ENCODE measurements around the gene TMEM108.

Gene TMEM108

DNA sequence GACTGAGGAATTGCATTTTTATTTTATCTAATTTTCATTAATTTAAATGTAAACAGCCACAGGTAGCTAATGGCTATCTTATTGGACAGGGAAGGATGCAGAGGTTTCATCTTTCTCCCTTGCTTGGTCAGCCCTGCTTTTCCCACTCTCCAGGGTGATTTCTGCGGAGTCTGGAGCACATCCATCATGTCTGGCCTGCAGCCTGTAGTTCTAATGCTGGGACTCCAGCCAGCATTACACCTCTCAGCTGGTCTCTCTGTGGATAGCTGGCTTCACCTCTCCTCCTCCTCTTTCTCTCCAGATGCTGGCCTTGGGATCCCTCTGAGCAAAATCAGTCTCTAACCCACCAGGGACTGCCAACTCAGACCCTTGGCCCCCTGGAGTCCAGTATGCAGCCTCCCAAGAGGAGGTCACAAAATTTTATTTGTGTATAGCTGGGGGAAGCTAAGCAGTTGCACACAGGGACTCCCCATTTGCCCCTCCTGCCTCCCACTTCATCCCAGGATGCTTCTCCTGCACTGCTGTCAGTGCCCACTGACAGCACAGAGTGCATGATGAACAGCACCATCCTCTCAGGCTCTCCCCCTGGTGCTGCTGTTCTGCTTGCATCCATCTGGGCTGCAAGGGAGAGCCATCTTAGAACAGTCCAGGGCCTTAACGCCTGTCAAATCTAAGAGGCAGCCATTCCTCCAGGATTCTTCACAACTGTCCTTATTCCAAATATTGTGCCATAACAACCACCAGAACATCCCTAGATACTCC is 363.4 kb downstream of the TMEM108 start:
- Mint-ChIP-seq H3K27me3 (no peaks in the 10 kb centered on the region), H3K4me1 (ENCODE audit: low read depth) (no peaks in the 10 kb centered on the region), H3K9me3 (ENCODE audit: low read depth) (no peaks in the 10 kb centered on the region), H3K36me3 (no peaks in the 10 kb centered on the region), H3K4me3 (no peak overlapping the region), H3K27ac (no peak overlapping the region)

DNA sequence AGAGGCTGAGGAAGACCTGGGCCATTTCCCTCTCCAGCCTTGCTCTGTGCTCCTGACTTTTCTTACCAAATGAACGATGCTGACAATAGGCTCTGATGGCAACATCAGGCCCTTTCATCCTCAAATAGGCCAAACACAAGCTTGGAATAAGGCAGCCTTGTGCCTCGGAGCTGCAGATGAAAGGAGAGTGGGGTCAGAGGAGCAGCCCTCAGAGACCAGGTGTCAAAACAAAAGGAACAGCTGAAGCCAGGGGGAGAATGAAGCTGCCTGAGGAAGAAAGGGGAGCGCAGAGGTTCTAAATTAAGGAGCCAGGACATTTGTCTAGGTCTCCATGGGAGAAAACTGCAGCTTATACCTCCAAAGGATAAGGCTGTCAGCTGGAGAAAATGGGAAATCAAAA is 366.7 kb downstream of the TMEM108 start:
- H3K36me3 Mint-ChIP-seq, result no peaks in the 10 kb centered on the region
- H3K27ac Mint-ChIP-seq, result no peak overlapping the region
- no peak overlapping the region for H3K4me3 Mint-ChIP-seq
- H3K4me1 Mint-ChIP-seq (ENCODE audit: low read depth), result no peaks in the 10 kb centered on the region
- no peaks in the 10 kb centered on the region for H3K27me3 Mint-ChIP-seq
- no peaks in the 10 kb centered on the region for H3K9me3 Mint-ChIP-seq (ENCODE audit: low read depth)

DNA sequence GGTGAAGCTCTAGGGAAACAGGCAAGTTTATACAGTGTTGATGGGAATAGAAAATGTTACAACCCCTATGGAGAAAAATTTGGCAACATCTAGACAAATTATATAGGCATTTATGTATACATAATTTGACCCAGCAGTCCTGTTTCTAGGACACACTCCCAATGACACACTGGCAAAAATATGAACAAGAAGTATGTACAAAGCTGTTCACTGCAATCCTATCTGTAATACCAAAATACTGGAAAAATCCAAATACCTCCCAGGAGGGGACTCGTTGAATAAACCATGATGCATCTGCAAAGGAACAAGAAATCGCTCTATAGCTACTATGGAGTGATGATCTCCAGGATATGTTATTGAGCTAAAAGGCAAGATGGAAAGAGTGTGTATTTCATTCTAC is 370.2 kb downstream of the TMEM108 start:
- Mint-ChIP-seq H3K27ac (no peak overlapping the region), H3K27me3 (no peaks in the 10 kb centered on the region), H3K36me3 (peaks cover 2% of the 10 kb centered on the region), H3K9me3 (ENCODE audit: low read depth) (no peaks in the 10 kb centered on the region), H3K4me3 (no peak overlapping the region), H3K4me1 (ENCODE audit: low read depth) (peaks cover 3% of the 10 kb centered on the region)

DNA sequence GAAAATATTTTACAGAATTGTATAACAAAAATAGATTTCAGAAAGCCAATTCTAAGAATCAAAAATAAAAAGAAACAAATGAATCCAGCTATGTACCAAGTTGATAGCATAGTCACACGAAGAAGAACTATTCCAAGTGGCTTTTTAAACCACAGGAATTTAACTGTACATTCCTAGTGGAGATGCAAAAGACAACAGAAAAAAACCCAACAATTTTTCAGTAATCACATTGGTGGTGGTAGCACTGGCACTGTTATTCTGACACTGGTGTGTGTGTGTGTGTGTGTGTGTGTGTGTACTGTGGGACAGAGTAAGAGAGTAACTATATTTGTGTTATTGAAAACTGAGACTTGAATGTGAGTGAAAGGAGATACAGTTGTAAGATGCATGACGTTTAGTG is 370.8 kb downstream of the TMEM108 start:
- peaks cover 3% of the 10 kb centered on the region for H3K4me1 Mint-ChIP-seq (ENCODE audit: low read depth)
- H3K36me3 Mint-ChIP-seq, result peaks cover 2% of the 10 kb centered on the region
- no peak overlapping the region for H3K4me3 Mint-ChIP-seq
- H3K27me3 Mint-ChIP-seq, result no peaks in the 10 kb centered on the region
- no peaks in the 10 kb centered on the region for H3K9me3 Mint-ChIP-seq (ENCODE audit: low read depth)
- no peak overlapping the region for H3K27ac Mint-ChIP-seq

DNA sequence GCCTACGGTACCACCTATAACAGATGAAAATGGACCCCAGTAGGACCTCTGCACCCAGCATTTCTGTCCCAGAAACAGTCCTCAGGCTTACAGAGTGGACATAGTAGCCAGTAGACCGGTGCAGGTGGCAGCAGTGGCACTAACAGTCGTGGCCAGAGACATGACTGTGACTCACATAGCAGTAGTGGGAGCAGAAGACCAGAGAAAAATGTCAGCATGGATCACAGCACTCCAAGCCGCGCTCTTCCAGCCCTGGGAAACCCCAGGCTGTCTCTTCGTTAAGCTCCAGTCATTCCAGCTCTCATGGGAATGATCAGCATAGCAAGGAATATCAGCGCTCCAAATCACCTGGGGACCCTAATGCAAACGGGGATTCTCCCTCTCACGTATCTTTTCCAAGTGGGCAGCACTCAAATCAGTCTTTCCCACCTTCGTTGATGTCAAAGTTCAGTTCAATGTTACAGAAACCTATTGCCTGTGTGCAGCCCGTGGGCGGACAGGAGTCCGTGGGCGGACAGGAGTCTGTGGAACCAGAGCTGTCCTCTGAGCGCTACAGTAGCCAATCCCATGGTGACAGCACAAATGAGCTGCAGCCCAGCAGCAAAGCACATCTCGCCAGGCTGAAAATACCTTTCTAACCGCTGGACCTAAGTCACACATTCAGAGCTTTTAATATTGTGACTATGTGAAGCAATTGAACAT is 372.2 kb downstream of the TMEM108 start:
- Mint-ChIP-seq H3K36me3 (peaks cover 2% of the 10 kb centered on the region), H3K4me1 (ENCODE audit: low read depth) (peaks cover 3% of the 10 kb centered on the region), H3K4me3 (no peak overlapping the region), H3K27me3 (no peaks in the 10 kb centered on the region), H3K9me3 (ENCODE audit: low read depth) (no peaks in the 10 kb centered on the region), H3K27ac (no peak overlapping the region)

DNA sequence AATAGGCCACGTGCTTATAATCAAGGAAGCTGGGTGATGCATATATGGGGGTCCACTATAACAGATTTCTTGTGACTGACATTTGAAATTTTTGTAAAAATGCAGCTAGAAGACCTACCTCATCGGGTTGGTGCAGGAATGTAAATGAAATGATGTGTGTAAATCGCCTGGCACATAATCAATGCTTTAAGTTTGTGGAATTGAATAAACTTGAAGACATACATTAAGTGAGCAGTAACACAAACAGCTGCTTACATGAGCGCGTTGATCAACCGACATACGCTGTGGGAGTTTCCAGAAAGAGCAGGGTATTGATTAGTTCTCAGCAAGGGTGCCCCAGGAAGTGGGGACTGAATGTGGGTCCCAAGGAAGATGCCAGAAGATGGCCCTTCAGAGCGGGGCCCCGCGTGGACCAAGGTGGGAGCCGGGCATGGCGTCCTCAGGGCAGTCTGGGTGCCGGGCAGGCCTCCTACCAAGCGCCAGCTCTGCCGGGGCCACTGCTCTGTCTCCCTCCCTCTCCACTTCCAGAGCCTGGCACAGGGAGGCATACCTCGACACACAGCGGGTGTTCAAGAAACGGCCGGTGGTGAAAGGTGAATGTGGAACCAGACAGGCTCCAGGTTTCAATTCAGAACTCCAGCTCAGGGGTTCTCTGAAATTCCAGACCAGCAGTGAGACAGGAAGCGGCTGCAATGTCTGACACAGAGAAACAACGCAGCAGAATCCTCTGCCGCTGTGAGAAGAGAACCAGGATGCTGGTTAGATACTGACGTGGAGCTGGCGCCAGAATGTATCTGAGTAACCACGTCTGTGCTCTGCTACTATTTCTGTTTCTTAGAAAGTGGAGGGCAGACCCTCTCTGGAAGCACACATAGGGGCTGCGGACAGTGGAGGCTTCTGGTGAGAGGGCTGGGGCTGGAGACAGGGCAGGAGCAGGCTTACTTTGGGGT is 374.3 kb downstream of the TMEM108 start:
- Mint-ChIP-seq H3K4me3 (no peak overlapping the region), H3K4me1 (ENCODE audit: low read depth) (peaks cover 3% of the 10 kb centered on the region), H3K9me3 (ENCODE audit: low read depth) (no peaks in the 10 kb centered on the region), H3K27me3 (no peaks in the 10 kb centered on the region), H3K27ac (no peak overlapping the region), H3K36me3 (peaks cover 2% of the 10 kb centered on the region)

DNA sequence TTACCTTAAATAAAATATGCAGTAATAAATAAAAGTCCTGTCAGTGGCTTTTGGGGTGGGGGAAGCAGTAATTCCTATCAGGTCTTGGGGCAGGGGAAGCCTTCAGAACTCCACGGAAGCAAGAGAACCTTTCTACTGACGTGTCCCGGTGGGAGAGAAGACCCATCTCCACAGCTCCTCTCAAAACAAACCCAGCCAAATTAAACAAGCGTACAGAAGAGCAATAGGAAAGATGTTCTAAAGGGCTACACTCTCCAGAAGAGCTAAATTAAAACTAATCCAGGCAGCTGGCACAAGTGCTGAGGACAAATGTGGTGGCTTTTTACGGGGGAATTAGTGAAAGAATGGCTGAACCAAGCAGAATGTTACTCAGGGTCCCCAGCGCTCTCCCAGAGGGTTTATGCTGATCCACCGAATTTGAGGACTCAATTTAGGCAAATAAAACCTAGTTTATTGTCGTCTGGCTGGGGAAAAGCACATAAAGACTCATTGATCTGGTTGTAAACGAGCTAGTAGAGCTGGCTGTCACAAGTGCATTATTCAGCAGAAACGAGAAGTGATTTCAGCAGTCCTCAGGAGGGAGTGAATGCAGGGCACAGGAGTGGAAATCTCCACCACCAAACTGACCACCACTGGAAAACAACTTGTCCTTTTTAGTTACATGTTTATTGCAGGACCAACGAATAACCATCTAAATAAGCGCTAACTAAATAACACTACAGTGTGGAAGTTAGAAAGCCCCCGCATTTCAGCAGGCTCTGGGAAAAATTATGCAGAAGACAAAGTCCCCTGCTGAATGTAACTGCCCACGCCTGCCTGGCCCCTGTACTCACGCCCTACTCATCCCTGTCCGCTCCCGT is 375.2 kb downstream of the TMEM108 start:
- H3K4me3 Mint-ChIP-seq, result no peak overlapping the region

DNA sequence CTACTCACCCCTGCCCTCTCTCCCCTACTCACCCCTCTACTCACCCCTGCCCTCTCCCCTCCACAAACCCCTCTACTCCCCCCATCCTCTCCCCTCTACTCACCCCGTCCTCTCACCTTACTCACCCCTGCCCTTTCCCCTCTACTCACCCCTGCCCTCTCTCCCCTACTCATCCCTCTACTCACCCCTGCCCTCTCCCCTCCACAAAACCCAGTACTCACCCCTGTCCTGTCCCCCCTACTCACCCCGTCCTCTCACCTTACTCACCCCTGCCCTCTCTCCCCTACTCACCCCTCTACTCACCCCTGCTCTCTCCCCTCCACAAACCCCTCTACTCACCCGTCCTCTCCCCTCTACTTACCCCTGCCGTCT is 375.8 kb downstream of the TMEM108 start:
- Mint-ChIP-seq H3K27ac (no peak overlapping the region), H3K27me3 (no peaks in the 10 kb centered on the region), H3K4me1 (ENCODE audit: low read depth) (peaks cover 3% of the 10 kb centered on the region)

More for the DNA sequence above, 375.2 kb downstream of the TMEM108 start:
- Mint-ChIP-seq H3K27me3 (no peaks in the 10 kb centered on the region), H3K9me3 (ENCODE audit: low read depth) (no peaks in the 10 kb centered on the region), H3K36me3 (peaks cover 2% of the 10 kb centered on the region), H3K4me1 (ENCODE audit: low read depth) (peaks cover 3% of the 10 kb centered on the region), H3K27ac (no peak overlapping the region)

DNA sequence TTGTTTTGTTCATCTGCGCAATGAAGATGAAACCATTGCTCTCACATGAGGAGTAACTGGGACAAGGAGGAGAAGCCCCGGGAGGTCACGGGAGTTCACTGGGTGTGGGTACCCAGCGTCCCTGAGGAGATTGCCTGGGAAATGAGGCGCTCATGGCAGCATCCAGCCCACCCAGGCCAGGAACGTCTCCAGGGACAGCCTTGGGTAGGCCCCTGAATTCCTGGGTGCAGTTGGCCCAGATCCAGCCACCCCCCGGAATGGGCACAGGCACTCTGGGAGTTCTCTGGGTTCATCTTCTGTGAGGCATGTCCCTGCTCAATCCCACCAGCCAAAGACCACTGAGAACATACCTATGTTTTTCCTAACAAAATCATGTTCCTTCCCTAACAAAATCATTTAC is 380.2 kb downstream of the TMEM108 start:
- no peaks in the 10 kb centered on the region for H3K9me3 Mint-ChIP-seq (ENCODE audit: low read depth)
- H3K27ac Mint-ChIP-seq, result no peak overlapping the region
- H3K4me1 Mint-ChIP-seq (ENCODE audit: low read depth), result no peaks in the 10 kb centered on the region
- no peak overlapping the region for H3K4me3 Mint-ChIP-seq
- H3K36me3 Mint-ChIP-seq, result no peaks in the 10 kb centered on the region
- no peaks in the 10 kb centered on the region for H3K27me3 Mint-ChIP-seq

More for the DNA sequence above, 375.8 kb downstream of the TMEM108 start:
- Mint-ChIP-seq H3K9me3 (ENCODE audit: low read depth) (no peaks in the 10 kb centered on the region), H3K4me3 (no peak overlapping the region), H3K36me3 (peaks cover 2% of the 10 kb centered on the region)

DNA sequence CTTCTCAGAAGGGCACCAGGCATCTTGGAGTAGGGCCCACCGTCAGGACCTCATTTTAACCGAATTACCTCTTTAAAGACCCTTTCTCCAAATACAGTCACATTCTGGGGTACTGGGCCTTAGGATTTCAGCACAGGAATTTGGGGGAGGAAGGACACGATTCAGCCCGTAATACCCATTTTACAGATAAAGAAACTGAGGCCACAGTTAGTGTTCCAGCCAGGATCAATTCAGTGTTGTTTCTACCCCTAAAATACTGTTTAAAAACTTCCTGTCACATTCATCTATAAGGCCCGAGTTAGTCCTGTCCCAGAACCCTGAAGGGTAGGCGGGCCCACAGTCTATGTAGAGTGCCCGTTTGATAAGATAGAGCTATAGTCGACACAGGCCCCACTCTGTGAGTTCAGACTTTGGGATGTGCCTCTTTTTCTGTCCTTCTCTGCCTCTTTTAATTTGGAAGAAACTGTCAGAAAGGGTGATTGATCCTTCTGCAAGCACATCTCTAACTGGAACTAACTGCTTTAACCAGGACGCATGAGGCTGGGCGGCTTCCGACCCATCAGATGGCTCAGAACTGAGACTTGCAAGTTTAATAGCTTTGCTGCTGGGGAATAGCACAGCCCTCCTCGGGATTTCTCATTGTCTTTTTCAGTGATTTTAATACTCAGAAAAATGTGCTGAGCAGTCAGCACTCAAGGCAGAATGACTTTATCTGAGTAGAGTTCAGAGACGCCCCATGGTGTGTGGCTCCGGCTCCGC is 381.1 kb downstream of the TMEM108 start:
- Mint-ChIP-seq H3K4me1 (ENCODE audit: low read depth) (peaks cover 3% of the 10 kb centered on the region), H3K27me3 (no peaks in the 10 kb centered on the region), H3K4me3 (no peak overlapping the region), H3K27ac (peak overlapping the region; percentile 6), H3K36me3 (no peaks in the 10 kb centered on the region), H3K9me3 (ENCODE audit: low read depth) (no peaks in the 10 kb centered on the region)

DNA sequence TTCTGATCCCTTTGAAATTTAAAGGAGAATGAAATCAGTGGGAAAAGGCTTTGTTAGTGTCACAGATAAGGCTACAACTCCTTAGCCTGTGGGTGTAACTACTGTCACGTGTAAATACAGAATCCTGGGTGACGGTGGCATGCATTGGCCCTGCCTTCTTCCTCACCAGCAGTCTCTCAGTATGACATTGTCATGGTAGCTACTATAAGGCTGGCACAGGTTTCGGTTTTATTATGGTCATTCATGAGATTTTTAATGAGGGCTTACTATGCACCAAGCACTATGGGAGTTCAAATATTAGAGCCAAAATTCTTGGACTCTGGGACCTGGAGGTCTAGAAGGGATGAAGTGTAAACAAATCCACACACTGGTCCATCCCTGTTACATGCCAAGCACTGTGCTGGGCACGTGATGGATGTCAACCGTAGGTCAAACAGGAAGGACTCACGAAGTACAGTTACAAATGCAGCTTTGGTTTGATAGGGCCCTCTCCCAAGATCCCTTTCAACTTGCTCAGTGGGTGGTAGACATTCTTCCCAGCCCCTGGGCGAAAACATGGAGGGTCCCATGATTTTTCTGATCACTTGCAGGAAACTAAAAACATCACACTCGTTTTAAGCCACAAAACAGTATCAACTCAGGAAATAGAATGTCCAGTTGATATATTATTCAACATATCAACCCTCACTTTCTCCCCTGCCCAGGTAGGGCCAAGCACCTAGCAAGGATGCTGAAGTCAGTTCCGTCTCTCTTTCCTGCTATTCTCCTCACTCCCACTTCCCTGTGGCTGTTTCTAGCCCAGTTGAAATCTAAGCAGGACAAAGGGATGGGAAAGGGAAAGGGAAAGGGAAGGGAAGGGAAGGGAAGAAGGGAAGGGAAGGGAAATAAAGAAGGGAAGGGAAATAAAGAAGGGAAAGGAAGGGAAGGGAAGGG is 387.0 kb downstream of the TMEM108 start:
- H3K4me3 Mint-ChIP-seq, result no peak overlapping the region
- H3K36me3 Mint-ChIP-seq, result peaks cover 5% of the 10 kb centered on the region
- peaks cover 3% of the 10 kb centered on the region for H3K4me1 Mint-ChIP-seq (ENCODE audit: low read depth)
- no peaks in the 10 kb centered on the region for H3K9me3 Mint-ChIP-seq (ENCODE audit: low read depth)
- H3K27me3 Mint-ChIP-seq, result no peaks in the 10 kb centered on the region
- no peak overlapping the region for H3K27ac Mint-ChIP-seq

DNA sequence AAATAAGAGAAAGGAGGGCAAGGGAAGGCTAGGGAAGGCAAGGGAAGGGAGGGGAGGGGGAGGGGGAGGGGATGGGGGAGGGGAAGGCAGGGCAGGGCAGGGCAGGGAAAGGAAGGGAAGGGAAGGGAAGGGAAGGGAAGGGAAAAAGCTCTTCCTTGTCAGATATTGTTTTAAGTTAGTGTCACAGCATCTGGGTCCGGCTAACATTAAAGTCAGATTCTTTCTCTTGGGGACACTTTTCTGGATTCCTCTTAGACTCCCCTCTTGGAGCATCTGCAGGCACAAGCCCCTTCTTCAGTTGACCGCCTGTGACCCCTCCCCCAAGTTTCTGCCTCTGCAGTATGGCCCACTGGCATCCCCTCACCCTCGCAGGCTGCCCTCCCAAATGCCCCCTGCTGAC is 387.7 kb downstream of the TMEM108 start:
- Mint-ChIP-seq H3K9me3 (ENCODE audit: low read depth) (no peaks in the 10 kb centered on the region), H3K36me3 (peaks cover 5% of the 10 kb centered on the region), H3K27me3 (no peaks in the 10 kb centered on the region), H3K27ac (no peak overlapping the region), H3K4me3 (no peak overlapping the region), H3K4me1 (ENCODE audit: low read depth) (peaks cover 3% of the 10 kb centered on the region)

DNA sequence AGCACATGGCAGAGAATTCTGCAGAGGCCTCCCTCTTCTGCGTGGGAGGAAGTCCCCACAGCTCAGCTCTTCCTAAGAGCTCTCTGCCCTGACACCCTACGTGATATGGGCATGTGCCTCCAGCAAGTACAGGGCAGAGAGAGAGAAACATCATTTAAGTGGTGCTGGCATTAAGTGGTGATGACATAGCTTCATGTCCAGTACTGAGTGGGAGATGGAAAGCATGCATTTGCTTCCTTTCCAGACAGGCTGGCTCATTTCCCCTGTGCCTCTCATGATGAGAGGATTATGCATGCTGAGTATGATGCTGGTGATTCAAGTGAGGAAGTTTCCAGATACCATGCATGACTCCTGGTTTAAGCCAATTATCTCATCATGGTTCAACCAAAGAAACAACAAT is 388.5 kb downstream of the TMEM108 start:
- Mint-ChIP-seq H3K9me3 (ENCODE audit: low read depth) (no peaks in the 10 kb centered on the region), H3K4me3 (no peak overlapping the region), H3K27ac (peak overlapping the region; percentile 30), H3K27me3 (no peaks in the 10 kb centered on the region), H3K4me1 (ENCODE audit: low read depth) (peaks cover 3% of the 10 kb centered on the region), H3K36me3 (peaks cover 5% of the 10 kb centered on the region)
